ENCODE measurements around the gene CCDC186. TPM values are rescaled to one million over a fixed set of nuclear protein-coding genes. Genes with fewer than 3 reads are reported as not detected.

Gene CCDC186
- total RNA-seq, 1 donor from 2014 or later = 33.1 TPM

- Histone ChIP-seq H3K4me1 (peaks cover 7% of the 10 kb centered on the region), H3K27me3 (ENCODE audit: low read depth) (no peaks in the 10 kb centered on the region), H3K36me3 (no peaks in the 10 kb centered on the region), H3K4me3 (no peak overlapping the region), H3K27ac (no peak overlapping the region), H3K9me3 (no peaks in the 10 kb centered on the region)
- DNase-seq (no peak), ATAC-seq (no peak)
- TF ChIP-seq CTCF (IDR thresholded peaks at IDR 0.05) = no peak
- intact Hi-C loops (cut with DNase I) = no loop called here
These were observed 9.6 kb upstream of the CCDC186 start for GRCh38 chr10:114183563-114183962.

- no peak for TF ChIP-seq CTCF (IDR thresholded peaks at IDR 0.05)
- no peaks in the 10 kb centered on the region for H3K9me3 ChIP-seq
- H3K27me3 ChIP-seq (ENCODE audit: low read depth) = no peaks in the 10 kb centered on the region
- peaks cover 7% of the 10 kb centered on the region for H3K4me1 ChIP-seq
- no peaks in the 10 kb centered on the region for H3K36me3 ChIP-seq
- peak; percentile 56 to 74 for ATAC-seq
- DNase-seq = peak; percentile 54
- H3K4me3 ChIP-seq = no peak overlapping the region
- H3K27ac ChIP-seq = no peak overlapping the region
- intact Hi-C loops (cut with DNase I) = no loop called here
These were observed 8.0 kb upstream of the CCDC186 start for GRCh38 chr10:114181971-114182370.

GRCh38 chr10:114180937-114181336, 6.9 kb upstream of the CCDC186 start:
- Histone ChIP-seq H3K36me3 (no peaks in the 10 kb centered on the region), H3K4me3 (no peak overlapping the region), H3K4me1 (peaks cover 7% of the 10 kb centered on the region), H3K27me3 (ENCODE audit: low read depth) (no peaks in the 10 kb centered on the region), H3K9me3 (no peaks in the 10 kb centered on the region), H3K27ac (no peak overlapping the region)
- no peak for TF ChIP-seq CTCF (IDR thresholded peaks at IDR 0.05)
- intact Hi-C loops (cut with DNase I) = no loop called here
- DNase-seq (no peak), ATAC-seq (no peak)

- Histone ChIP-seq H3K36me3 (no peaks in the 10 kb centered on the region), H3K27ac (no peak overlapping the region), H3K4me1 (peaks cover 11% of the 10 kb centered on the region), H3K27me3 (ENCODE audit: low read depth) (no peaks in the 10 kb centered on the region), H3K9me3 (no peaks in the 10 kb centered on the region), H3K4me3 (no peak overlapping the region)
- ATAC-seq = no peak
- no peak for TF ChIP-seq CTCF (IDR thresholded peaks at IDR 0.05)
- no peak for DNase-seq
- intact Hi-C loops (cut with DNase I) = no loop called here
These were observed 5.7 kb upstream of the CCDC186 start for GRCh38 chr10:114179747-114180146.

GRCh38 chr10:114179148-114179547, 5.1 kb upstream of the CCDC186 start, which contains the start of gene TDRD1:
TSS of gene TDRD1 (plus strand) at chr10:114179353. CDS start at chr10:114187832, 8,479 bp downstream.
- intact Hi-C loops (cut with DNase I) = no loop called here
- ATAC-seq (no peak), DNase-seq (no peak)
- Histone ChIP-seq H3K4me1 (peaks cover 11% of the 10 kb centered on the region), H3K36me3 (no peaks in the 10 kb centered on the region), H3K4me3 (no peak within 1 kb of the TSS), H3K27ac (no peak within 1 kb of the TSS), H3K27me3 (ENCODE audit: low read depth) (no peaks in the 10 kb centered on the region), H3K9me3 (no peaks in the 10 kb centered on the region)
- TF ChIP-seq CTCF (IDR thresholded peaks at IDR 0.05) = no peak

- TF ChIP-seq CTCF (IDR thresholded peaks at IDR 0.05) = no peak
- Histone ChIP-seq H3K4me1 (peaks cover 22% of the 10 kb centered on the region), H3K9me3 (no peaks in the 10 kb centered on the region), H3K27ac (no peak overlapping the region), H3K27me3 (ENCODE audit: low read depth) (no peaks in the 10 kb centered on the region), H3K36me3 (no peaks in the 10 kb centered on the region), H3K4me3 (no peak overlapping the region)
- ATAC-seq = no peak
- no peak for DNase-seq
- intact Hi-C loops (cut with DNase I) = no loop called here
These were observed 2.5 kb upstream of the CCDC186 start for GRCh38 chr10:114176511-114176910.

All from lower lobe of right lung (tissue), 2 donors.